ENCODE measurements around the gene ARHGEF3.
A peak's percentile ranks its signal among the peaks of the same experiment; 100 is the strongest.

Gene ARHGEF3, protein sequence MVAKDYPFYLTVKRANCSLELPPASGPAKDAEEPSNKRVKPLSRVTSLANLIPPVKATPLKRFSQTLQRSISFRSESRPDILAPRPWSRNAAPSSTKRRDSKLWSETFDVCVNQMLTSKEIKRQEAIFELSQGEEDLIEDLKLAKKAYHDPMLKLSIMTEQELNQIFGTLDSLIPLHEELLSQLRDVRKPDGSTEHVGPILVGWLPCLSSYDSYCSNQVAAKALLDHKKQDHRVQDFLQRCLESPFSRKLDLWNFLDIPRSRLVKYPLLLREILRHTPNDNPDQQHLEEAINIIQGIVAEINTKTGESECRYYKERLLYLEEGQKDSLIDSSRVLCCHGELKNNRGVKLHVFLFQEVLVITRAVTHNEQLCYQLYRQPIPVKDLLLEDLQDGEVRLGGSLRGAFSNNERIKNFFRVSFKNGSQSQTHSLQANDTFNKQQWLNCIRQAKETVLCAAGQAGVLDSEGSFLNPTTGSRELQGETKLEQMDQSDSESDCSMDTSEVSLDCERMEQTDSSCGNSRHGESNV

DNA sequence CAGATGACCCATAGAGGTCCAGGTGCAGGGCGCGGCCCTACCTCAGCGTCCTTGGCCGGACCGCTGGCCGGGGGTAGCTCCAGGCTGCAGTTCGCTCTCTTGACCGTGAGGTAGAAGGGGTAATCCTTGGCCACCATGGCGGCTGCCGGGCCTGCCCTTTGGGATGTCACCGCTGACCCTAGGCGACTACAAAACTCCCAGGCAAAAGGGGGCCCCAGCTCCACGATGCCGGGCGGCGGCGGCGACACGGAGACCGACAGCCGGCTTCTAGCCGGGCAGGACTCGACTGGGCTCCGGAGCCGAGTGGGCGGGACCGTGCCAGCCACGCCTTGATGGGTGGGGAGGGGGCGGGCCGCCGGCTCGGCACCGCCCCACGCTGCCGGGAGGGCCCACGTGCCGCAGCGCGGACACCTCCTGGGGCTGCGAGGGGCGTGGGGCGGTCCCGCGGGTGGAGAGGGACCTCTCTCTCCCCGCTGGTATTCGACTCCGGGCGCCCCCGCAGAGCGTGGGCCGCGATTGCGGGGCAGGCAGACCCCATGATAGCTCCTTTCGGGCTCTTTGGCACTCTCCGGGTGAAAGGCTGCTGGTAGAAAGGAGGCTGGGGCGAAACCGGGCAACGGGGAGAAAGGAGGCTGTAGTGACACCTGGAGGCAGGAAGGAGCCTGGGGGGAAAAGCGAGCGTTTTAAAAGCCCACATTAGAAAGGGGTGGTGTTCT, at the start of gene ARHGEF3:
Gene ARHGEF3, minus strand, starts transcription at position 288 of the 716 bp plus-strand sequence. Its CDS starts 151 bp downstream, at position 137.
- DNase-seq: peak; percentile 78 to 86

DNA sequence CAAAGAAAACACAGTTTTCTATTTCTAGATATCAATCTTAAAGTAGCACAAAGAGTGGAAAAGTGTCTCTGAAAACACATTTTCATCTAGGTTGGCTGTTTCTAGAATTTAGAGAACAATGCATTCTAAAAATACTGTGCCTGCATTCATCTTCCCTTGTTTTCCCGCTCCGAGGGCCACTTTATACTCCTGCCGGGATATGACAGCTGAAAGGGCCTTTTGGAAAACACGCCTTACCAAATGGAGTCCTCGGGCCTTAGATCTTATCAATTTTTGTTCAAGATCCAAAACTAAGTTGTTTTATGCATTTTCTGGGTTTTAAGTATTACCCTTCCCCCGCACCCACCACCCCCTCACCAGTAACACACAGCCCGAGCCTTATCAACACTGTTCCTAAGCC, 47.9 kb upstream of the ARHGEF3 start:
- DNase-seq: no peak

DNA sequence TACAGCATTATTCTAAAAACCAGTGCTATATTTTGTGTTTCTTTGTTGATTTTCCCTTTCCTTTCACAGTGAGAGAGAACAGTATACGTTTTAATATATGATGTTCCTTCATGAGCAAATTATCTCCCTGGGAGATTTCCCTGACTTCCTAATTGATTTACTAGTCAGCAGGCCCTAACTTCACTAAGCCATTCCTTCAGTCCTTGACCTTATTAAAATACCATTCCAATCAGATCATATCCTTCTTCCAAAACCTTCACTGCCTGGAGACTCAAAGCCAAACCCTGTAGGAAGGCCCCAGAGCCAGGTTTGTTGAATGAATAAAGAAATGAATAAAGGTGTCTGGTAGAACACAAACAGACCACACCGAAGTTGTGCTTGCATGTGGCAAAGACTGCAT, 43.8 kb upstream of the ARHGEF3 start:
- DNase-seq: no peak

DNA sequence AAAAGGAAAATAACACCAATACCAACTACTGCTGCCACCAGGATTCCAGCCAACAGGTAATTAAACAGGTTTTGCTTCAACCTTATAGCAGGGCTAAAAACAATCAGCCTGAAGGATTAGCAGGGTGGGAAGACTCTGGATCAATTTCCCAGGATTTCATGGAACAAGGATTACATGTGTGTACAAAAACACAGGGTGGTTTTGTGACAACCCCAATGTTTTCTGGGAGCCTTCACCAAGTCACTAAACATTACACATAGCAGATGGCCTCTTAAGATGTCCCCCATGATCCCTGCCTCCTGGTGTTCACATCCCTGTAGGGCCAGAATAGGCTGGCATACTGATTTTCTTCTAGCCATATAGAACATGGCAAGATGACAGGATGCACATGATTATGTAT, 42.8 kb upstream of the ARHGEF3 start:
- peak in 1 of 2 experiments; percentile 19 for DNase-seq

DNA sequence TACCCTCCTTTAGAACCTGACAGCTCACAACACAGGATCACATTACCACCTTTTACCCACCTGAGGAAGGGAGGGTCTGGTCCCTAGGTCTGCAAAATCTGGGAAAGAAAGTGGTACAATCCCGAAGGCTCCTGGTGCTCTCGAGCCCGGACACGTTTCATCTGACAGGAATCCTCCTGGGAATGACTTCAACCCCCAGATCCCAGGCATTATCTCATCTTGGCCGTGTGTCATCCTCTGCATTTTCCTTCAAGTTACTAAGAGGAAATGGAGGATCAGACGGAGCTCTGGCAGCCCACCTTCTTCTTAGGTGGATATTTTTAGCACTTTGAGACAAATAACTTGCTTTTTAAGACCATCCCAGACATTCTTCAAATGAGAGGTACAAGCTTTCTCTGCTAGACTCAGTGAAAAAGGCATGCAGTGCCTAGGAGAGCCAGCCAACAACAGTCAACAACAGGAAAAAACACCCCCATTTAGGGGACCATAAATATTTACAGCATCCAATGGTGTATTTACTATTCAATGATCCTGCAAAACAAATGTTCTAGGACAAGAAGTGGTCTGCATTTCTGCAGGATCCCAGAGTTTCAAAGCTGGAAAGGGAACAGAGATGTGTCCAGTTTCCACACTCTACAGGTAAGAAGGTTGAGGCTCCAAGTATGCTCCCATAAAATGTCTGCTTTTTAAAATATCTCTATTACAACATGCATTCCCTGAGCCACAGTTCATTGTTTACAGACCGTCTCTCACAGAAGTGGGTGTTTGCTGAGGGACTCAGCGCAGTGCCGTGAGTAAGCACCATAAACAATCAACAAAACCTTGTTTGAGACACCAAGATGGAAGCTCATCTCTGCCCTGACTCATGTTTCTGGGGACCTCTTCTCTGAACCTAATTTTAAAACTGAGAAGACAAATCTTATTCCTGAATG, 38.3 kb upstream of the ARHGEF3 start:
- DNase-seq: no peak

DNA sequence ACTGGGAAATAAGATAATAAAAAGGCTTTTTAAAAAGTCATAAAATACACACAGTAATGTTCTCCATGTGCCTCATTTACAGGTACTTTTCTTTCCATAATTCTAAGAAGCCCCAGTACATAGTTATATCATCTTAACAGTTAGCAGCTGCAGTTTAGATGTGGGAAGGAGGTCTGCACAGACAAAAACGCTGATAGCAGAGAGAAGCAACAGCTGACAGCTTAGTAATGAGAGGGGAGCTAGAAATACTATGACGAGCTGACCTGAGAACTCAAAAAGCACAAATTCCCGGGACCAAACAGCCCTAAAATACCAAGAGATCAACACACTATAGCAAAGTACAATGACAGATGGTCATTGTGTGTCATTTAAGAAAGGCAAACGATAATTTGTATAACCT, 36.7 kb upstream of the ARHGEF3 start:
- DNase-seq: peak; percentile 12 to 72

DNA sequence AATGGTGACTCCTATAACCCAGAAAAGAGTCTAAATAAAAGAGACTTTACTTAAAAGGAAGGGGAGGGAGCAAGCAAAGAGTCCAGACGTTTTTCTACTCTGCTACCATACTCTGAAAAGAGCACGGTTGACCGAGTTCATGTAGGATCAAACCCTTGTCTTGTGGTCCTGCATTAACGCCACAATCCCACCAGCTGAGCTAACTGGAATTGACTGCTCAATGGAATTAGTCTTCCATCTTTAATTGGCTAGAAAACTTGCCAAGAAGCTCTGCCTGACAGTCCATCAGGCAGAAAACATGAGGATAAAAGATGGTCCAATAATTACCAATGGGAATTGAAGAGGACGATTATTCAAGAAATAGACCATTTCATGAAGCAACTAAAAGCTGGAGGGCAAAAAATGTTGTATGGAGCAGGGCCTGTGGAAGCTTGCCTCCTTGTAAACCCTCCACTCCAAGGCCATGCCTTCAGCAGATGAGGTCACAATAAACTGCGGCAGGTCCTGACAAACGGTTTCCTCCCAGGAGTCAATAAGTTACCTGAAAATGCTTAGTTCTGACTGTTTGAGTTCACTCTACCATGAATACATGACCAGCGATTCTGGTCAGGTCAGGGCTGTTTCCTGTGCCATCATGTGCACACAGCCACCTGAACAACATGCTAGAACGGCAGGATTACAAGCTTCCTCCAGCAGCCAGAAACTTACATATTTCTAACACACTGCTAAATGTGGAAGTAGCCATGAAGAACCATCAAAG, 35.6 kb upstream of the ARHGEF3 start:
- no peak for DNase-seq

DNA sequence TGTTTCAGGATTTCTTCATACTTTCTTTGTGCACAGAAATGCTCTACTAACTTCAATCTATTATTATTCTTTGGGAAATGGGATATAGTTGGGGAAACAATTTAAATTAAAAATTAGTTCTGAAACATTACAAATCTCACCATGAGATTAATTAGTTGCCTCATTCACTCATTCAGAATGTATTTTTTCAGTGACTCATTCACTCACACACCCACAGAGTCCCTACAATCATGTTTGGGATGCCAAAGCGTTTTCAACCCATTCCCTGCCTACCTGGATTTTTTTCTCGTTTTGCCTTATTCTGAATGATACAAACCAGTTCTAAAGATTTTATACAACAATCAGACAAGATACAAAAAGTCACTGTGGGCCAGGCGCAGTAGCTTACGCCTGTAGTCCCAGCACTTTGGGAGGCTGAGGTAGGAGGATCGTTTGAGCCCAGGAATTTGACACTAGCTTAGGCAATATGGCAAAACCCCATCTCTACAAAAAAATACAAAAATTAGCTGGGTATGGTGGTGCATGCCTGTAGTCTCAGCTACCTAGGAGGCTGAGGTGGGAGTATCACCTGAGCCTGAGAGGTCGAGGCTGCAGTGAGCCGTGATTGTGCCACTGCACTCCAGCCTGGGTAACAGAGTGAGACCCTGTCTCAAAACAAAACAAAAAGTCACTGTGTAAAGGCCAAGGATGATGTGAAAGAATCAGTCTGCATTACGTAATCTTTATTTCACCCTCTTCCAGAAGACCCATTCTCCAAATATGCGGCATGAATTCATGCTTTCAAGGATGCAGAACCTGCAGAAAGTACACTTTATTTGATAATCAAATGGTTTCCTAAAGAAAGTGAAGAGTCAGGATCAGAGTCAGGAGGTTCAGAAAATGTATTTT, 34.8 kb upstream of the ARHGEF3 start:
- DNase-seq: no peak

DNA sequence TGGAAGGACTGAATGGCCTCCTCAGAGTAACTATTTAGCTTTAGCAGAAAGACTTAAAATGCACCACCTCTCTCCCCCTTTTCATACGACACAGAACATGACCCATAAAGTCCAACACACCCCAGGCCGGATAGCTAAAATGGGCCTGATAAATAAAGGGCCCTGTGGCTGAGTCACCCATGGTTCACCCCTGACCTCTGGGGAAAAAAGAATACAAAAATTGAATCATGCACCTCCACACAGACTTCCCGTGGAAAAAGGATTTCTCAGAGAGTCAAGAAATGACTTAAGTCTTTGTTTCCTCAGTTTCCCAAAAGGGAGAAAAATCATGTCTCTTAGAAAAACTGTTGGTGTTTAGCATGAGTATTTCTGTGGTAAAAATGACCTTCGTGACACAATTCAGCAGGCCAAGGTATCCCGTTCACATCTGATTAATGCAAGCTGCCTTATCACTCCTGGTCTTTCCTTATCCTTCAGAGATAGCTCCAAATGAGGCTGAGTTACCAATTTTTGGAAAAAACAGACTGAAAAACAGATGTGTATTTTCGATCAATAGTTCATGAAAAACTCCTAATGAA, 34.0 kb upstream of the ARHGEF3 start:
- DNase-seq: no peak

DNA sequence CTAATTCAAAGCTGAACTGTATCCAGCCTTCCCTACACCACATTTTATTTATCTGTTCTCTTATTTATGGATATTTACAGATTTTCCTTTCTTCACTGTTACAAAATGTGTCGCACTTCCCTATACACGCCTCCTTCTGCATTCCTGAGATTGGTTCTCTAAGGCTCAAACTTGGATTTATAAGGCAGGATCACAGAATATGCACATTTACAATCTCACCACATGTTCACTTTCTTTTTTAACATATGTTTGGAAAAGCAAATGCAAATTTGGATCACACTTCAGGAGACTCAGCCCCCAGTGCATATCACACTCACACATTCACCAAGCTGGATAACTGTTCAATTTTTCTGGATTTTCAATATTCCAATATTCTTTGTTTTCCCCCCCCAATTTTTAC, 31.8 kb upstream of the ARHGEF3 start:
- DNase-seq: no peak

DNA sequence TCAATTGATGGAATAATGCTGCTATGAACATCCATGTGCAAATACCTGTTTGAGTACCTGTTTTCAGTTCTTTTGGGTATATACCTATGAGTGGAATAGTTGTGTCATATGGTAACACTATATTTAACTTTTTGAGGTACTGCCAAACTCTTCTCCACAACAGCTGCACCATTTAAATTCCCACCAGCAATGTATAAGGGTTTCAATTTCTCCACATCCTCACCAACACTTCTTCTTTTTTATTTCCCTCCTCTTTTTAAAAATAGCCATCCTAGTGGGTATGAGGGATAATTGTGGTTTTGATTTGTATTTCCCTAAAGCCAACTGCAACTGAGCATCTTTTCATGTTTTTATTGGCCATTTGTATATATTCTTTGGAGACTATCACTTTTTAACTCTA, 31.3 kb upstream of the ARHGEF3 start:
- no peak for DNase-seq

DNA sequence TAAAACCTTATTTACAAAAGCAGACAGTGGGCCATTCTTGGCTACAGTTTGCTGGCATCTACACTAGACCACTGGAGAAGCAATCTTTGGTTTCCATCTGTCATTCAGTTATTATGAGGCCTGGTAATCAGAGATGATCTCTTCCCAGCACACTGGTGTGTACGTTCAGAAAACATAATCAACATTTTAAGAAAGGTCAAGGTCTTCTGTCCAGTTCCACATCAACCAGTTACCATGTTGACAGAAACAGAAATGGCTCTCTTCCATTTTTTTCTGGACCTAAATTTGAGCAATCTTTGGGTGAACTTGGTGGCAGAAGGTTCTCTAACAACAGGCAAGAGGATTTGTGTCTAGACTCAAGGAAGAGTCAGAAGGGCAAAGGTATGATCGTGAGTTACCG, 29.8 kb upstream of the ARHGEF3 start:
- no peak for DNase-seq

DNA sequence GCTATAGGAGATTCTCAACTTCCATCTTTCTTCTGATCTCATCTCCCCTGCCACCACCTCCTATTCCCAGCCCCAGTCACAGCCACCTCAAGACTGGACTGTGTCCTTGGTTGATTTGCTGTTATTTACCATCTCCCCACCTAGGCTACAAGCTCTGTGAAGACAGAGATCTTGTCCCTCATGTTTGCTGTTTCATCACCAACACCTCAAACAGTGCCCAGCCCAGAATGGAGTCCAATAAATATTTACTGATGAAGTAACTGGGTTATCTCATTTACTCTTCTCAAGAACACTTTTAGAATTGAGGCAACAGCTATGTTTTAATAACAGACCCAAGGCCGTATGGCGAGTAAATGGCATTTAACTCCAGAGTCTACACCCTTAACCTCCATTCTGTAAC, 29.1 kb upstream of the ARHGEF3 start:
- DNase-seq: no peak

DNA sequence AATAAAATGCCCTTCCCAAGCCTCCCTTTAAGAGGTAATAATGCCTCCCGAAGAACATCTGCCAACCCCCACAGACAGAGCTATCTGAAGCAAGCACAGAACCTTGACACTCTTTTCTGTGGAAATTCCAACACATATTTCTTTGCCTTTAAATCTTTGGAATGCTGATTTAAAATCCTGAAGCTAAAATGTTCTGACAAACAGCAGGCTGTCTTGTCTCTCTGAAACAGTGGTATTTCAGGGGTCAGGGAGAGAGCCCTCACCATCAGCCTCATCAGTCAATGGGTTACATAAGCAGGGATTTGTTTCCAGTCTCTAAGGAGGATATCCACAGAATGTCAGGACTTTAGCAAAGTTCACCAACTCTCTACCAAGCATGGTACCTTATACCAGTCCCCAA, 27.8 kb upstream of the ARHGEF3 start:
- DNase-seq: no peak

DNA sequence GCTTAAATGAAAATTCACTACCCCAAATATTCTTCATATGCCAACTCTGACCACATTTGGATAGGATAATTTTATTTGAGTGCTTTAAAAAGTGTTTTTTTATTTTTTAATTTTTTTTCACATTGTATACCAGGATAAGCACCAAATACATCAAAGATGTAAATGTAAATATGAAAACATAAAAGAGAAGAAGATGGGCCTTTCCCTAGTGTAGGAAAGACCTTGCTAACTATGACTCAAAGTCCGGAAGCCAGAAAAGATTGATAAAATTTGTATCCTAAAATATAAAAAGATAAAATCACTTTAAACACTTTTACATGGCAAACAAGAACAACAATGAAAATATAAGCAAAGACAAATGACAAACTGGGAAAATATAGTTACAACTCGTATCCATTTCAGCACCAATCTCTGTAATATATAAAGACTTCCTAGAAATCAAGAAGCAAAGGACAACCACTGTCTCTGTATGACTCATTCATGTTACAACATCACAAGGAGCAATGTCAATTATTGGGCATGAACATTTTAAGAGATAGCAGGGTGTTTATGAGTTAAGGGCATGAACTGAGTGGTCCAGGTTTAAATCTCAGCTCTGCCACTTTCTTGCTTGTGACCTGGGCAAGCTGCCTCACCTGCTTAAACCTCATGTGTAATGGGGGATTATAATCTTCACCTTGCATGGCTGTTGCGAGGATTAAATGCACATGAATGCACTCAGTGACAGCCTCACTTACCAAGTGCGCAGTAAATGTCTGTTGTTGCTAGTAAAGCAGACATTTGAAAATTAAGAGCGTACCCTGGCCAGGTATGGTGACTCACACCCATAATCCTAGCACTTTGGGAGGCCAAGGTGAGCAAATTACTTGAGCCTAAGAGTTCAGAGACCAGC, 25.3 kb upstream of the ARHGEF3 start:
- DNase-seq: no peak

DNA sequence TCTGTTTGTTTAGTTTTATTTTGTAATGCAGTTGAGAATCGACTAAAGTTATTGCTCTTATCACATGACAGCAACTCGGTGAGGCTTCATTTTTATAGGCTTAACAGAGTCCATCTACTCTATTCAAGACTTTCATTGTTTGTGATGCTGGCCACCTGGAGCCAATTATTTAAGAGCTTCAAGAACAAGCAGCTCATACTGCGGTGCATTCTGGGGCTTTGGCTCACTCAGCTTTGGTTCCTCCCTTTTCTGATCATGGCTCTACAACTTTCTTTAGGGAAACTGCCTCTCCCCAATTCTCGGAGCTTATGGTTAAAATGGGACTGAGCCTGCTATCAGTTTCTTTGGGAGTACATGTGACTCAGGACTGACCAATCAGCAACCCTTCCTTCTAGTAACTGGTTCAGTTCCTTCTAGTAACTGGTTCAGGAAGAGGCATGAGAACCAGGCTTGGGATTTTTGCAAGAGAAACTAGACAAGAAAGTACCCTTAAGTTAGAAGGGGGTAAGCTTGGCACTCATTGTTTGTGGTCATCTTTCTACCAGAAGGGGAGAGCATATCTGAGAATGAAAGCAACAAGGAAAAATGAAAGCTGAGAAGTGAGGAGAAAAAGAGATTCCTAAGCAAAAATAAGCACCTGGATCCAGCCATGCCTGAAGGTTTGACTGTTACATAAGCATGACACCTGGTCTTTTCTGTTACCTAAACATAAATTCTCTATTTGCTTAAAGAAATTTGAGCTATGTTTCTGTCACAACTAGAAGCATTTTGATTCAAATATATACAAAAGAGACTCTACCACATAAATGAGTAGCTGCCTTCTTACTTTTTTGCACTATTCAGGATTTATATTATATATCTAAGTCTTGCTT, 24.1 kb upstream of the ARHGEF3 start:
- DNase-seq: peak in 1 of 2 experiments; percentile 10

DNA sequence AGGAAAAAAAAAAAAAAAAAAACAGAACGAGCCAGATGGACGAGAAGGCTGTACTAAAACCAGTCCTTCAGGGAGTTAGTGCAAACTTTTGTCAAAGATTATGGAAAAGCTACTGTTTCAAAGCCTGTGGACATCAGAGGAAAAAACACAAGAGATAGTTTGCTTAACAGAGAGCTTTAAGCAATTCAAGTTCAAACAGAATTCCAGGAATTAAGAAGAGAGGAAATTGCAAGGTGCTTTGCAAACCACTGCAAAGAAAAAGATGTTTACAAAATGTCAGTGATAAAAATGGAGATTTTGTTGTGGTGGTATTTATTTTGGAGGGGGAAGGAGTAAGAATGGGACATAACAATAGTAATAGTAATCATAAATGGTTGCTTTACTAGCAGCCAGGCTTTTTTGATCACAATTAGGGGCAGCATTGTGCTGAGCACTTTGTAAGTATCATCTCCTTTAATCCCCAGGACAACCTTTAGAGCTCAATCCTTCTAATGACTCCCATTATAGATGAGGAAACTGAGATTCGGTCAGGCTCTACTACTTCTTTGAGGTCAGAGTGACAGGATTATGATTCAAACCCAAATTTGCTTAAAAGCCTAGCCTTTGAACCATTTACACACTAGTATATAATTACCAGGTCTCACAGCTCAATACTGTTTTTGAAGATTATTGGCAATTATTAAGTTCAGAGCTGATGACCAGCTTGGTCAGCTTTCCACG, 22.4 kb upstream of the ARHGEF3 start:
- DNase-seq: peak in 1 of 2 experiments; percentile 8

DNA sequence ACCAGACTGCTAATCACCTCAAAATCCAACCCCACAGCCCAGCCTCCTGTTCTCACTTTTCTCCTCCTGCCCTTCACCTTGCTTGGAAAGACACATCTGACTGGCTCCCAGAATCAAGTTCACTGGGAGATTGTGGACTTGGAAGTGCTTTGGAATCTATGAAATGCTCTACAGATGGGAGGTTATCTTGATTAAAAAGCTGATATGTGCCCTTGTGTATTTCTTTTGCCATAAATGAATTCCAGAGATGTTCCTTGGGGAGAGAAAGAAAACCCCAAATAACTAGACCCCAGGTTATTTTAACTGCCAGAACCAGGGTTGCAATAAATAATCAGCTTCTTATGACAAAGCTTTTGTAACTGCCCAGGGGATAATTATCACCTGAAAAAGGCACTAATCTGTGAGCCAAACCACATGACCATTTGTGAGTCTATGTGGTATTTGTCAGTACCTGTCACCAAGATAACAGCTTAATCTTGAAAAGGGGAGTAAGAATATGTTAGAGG, 21.7 kb upstream of the ARHGEF3 start:
- no peak for DNase-seq
